B cell (primary cell): ENCODE results near the gene FTL. TPM values are rescaled to one million over a fixed set of nuclear protein-coding genes. Genes with fewer than 3 reads are reported as not detected.

Experiments used
- ATAC-seq: fragments of 200-7000 bp; cut with Tn5 transposase; one replicate; pipeline ENCODE4 v1.10.0; 2021; ENCODE audit warnings: low read depth, mild to moderate bottlenecking, moderate number of reproducible peaks, moderate library complexity
- CTCF ChIA-PET: fragments of 350-600 bp; sonication (Branson Sonifier 250); formaldehyde crosslinking; loops from one replicate; lab custom pipeline; 2021; ENCODE audit warnings: antibody characterized with exemption, inconsistent platforms; lab: Charles Lee
- POLR2A ChIA-PET: fragments of 350-600 bp; sonication (Branson Sonifier 250); formaldehyde crosslinking; loops from one replicate; lab custom pipeline; 2021; ENCODE audit warnings: antibody characterized with exemption; lab: Charles Lee
- DNase-seq: peaks from one replicate; pipeline ENCODE4 v3.0.0; 2013
- H2AFZ ChIP-seq: 2 replicates; pipeline ENCODE4 v1.6.1; 2012; ENCODE audit warnings: mild to moderate bottlenecking, low read depth, low read length; ENCODE audit not compliant: insufficient read depth, poor library complexity, severe bottlenecking
- H3K27ac ChIP-seq, 2 donors: 1 replicate in 1 of 2; 2 replicates in 1 of 2; pipeline ENCODE4 v1.5.1; 2012 to 2013; ENCODE audit warnings: low read length in 2 of 2, mild to moderate bottlenecking in 2 of 2, moderate library complexity in 1 of 2
- H3K27me3 ChIP-seq, 4 experiments: fragments of 200-600 bp in 1 of 4; sonication (generic) in 1 of 4; replicated peaks in 1 of 4; 1 replicate in 2 of 4; 2 replicates in 2 of 4; pipeline versions ENCODE4 v1.6.1 to v1.7.0; 2013 to 2016; ENCODE audit warnings: low read length in 3 of 4, mild to moderate bottlenecking in 2 of 4, mixed read lengths in 1 of 4, moderate library complexity in 1 of 4; ENCODE audit not compliant: insufficient read depth in 4 of 4, control insufficient read depth in 3 of 4; ENCODE audit errors: control extremely low read depth in 1 of 4
- H3K36me3 ChIP-seq, 2 experiments: replicated peaks in 1 of 2; 1 replicate in 1 of 2; 2 replicates in 1 of 2; pipeline versions ENCODE4 v1.6.1 to v1.7.1; 2013; ENCODE audit warnings: low read length in 1 of 2; ENCODE audit not compliant: insufficient read depth in 2 of 2, control insufficient read depth in 1 of 2; ENCODE audit errors: control extremely low read depth in 1 of 2, extremely low read depth in 1 of 2
- H3K4me1 ChIP-seq, 2 donors: fragments of 200-600 bp in 1 of 2; sonication (generic) in 1 of 2; 1 replicate in 1 of 2; 2 replicates in 1 of 2; pipeline versions ENCODE4 v1.5.1 to v1.6.1; 2013 to 2017; ENCODE audit warnings: low read length in 2 of 2; ENCODE audit not compliant: control insufficient read depth in 2 of 2, insufficient read depth in 2 of 2
- H3K4me2 ChIP-seq: replicated peaks from 2 replicates; pipeline ENCODE3; 2012; ENCODE audit warnings: mild to moderate bottlenecking, low read depth, low read length; ENCODE audit not compliant: poor library complexity, severe bottlenecking
- H3K4me3 ChIP-seq, 5 experiments: fragments of 200-600 bp in 1 of 5; sonication (generic) in 1 of 5; 1 replicate in 3 of 5; 2 replicates in 2 of 5; pipeline versions ENCODE4 v1.5.1 to v1.7.0; 2011 to 2016; ENCODE audit warnings: low read length in 4 of 5, mild to moderate bottlenecking in 4 of 5, low read depth in 2 of 5, control low read depth in 1 of 5, moderate library complexity in 1 of 5; ENCODE audit not compliant: insufficient read depth in 1 of 5; ENCODE audit errors: control extremely low read depth in 1 of 5, extremely low read depth in 1 of 5
- H3K79me2 ChIP-seq: fragments of 200-600 bp; sonication (generic); one replicate; pipeline ENCODE4 v1.6.0; 2016; ENCODE audit warnings: low read length; ENCODE audit not compliant: control insufficient read depth, insufficient read depth
- H3K9ac ChIP-seq: fragments of 200-600 bp; sonication (generic); 2 replicates; pipeline ENCODE4 v1.6.1; 2017; ENCODE audit warnings: mild to moderate bottlenecking, low read length, moderate library complexity
- H3K9me3 ChIP-seq, 3 donors: one replicate each; pipeline versions ENCODE4 v1.6.1 to v1.7.1; 2013; ENCODE audit warnings: low read length in 2 of 3; ENCODE audit not compliant: control insufficient read depth in 2 of 3, insufficient read depth in 1 of 3; ENCODE audit errors: control extremely low read depth in 1 of 3
- H4K20me1 ChIP-seq: 2 replicates; pipeline ENCODE4 v1.6.0; 2012; ENCODE audit warnings: mild to moderate bottlenecking, low read length; ENCODE audit not compliant: insufficient read depth, control insufficient read depth, poor library complexity, severe bottlenecking
- H3K27ac Mint-ChIP-seq: one replicate; pipeline ENCODE4 v1.8.0; 2021; ENCODE audit warnings: mixed read lengths
- H3K27me3 Mint-ChIP-seq: one replicate; pipeline ENCODE4 v1.8.0; 2021; ENCODE audit warnings: mixed read lengths
- H3K4me1 Mint-ChIP-seq: one replicate; pipeline ENCODE4 v1.8.0; 2021; ENCODE audit warnings: mixed read lengths
- H3K4me3 Mint-ChIP-seq: one replicate; pipeline ENCODE4 v1.8.0; 2021; ENCODE audit warnings: mixed read lengths
- H3K9me3 Mint-ChIP-seq: one replicate; pipeline ENCODE4 v1.8.0; 2022; ENCODE audit warnings: mixed read lengths; ENCODE audit not compliant: insufficient read depth
- CTCF ChIP-seq: fragments of 200-600 bp; IDR thresholded peaks from one replicate; pipeline ENCODE4 v1.8.0; 2022; ENCODE audit warnings: antibody characterized with exemption, mild to moderate bottlenecking
- EZH2 ChIP-seq: IDR thresholded peaks from 2 replicates; pipeline ENCODE4 v1.6.1; 2012; ENCODE audit warnings: borderline replicate concordance, low read depth, mild to moderate bottlenecking, moderate library complexity, low read length; ENCODE audit not compliant: insufficient read depth, poor library complexity, severe bottlenecking
- whole genome bisulfite sequencing: methylation state at CpG from one replicate; pipeline ENCODE4 v1.1.5; 2013; ENCODE audit warnings: missing lambda C conversion rate; ENCODE audit not compliant: insufficient coverage; 5-methylcytosine and 5-hydroxymethylcytosine counted together
- intact Hi-C: fragments of 100-400 bp; cut with micrococcal nuclease; formaldehyde crosslinking; loops from one replicate; pipeline ENCODE4 v1.10.0; 2022
- polyA plus RNA-seq: library from polyadenylated mRNA; depleted of rRNA; stranded (reverse); fragments of >200 nt; gene quantifications from 2 replicates; pipeline ENCODE4 v1.2.3, GENCODE V29; 2012
- total RNA-seq, 2 donors: library from RNA; stranded (reverse); fragments of 120-200 nt in 1 of 2; gene quantifications; 1 replicate in 1 of 2; 2 replicates in 1 of 2; pipeline versions ENCODE4 v1.2.3 to v1.2.4, GENCODE V29; 2013 to 2022

FTL gene
- total and polyA plus RNA-seq, 2 donors (not counting 1 experiment from before 2014, with no cell fraction given), result 832 to 937 TPM

DNA sequence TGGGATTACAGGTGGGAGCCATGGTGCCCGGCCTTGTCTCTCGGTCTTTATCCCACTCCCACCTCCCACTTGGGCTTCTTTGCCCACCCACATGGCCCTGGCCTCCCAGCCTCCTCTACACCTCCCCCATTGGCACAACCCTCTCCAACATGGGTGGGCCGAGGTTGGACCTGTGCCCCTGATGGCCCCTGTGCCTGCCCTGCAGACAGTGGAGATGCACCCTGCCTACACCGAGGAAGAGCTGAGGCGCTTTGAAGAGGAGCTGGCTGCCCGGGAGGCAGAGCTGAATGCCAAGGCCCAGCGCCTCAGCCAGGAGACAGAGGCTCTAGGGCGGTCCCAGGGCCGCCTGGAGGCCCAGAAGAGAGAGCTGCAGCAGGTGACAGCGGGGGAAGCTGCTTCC is 44.2 kb upstream of the FTL start:
- no peaks in the 10 kb centered on the region for H3K9me3 Mint-ChIP-seq
- peaks cover 0 to 33% of the 10 kb centered on the region in 2 experiments for H3K36me3 ChIP-seq
- no peak for ATAC-seq

More for the DNA sequence above, 44.2 kb upstream of the FTL start:
- H3K9ac ChIP-seq, result no peak overlapping the region
- peaks cover 11% of the 10 kb centered on the region for H3K4me1 Mint-ChIP-seq
- H3K4me3 ChIP-seq, result no peak overlapping the region
- ChIA-PET POLR2A (no interaction called here), CTCF (interaction anchor here (1.4 kb wide), 1 partner anchor 133 kb away, joined by 3 read pairs; no protein-coding TSS in a partner anchor)
- peaks cover 5 to 6% of the 10 kb centered on the region in 2 donors for H3K4me1 ChIP-seq
- no peak overlapping the region for H3K27ac ChIP-seq
- H3K4me3 Mint-ChIP-seq, result no peak overlapping the region
- 87% methylated on average over 9 of the region's 10 CpGs for WGBS
- H3K4me2 ChIP-seq, result no peak overlapping the region
- DNase-seq, result no peak
- H3K9me3 ChIP-seq, result no peaks in the 10 kb centered on the region
- intact Hi-C loops, result no loop called here
- no peaks in the 10 kb centered on the region for H3K27me3 Mint-ChIP-seq
- no peaks in the 10 kb centered on the region for H4K20me1 ChIP-seq
- H2AFZ ChIP-seq, result no peak overlapping the region
- no peak for TF ChIP-seq EZH2
- TF ChIP-seq CTCF, result no peak
- H3K27me3 ChIP-seq, result no peaks in the 10 kb centered on the region
- H3K27ac Mint-ChIP-seq, result no peak overlapping the region
- H3K79me2 ChIP-seq, result no peaks in the 10 kb centered on the region
